Bronchial epithelial cell (primary cell): ENCODE results near the gene DDX55. TPM values are rescaled to one million over a fixed set of nuclear protein-coding genes. Genes with fewer than 3 reads are reported as not detected.
"Not testable (repeated sequence)": the region's sequence is repeated elsewhere in the genome, so short reads cannot be mapped to it uniquely, and the experiment has no call there.

ENCODE experiments used
- DNase-seq: peaks from one replicate; pipeline ENCODE4 v3.0.0-alpha.2; 2010; ENCODE audit warnings: low read depth
- FAIRE-seq: peaks from 2 replicates; lab custom pipeline; 2011; peaks lifted over from hg19 to GRCh38; lab: Jason Lieb, UNC
- H3K27me3 ChIP-seq: 2 replicates; pipeline ENCODE4 v1.5.1; 2011; ENCODE audit warnings: low read length; ENCODE audit not compliant: control insufficient read depth, insufficient read depth
- H3K36me3 ChIP-seq: 2 replicates; pipeline ENCODE4 v1.5.1; 2011; ENCODE audit warnings: low read length; ENCODE audit not compliant: control insufficient read depth, insufficient read depth
- H3K4me3 ChIP-seq: 2 replicates; pipeline ENCODE4 v1.5.1; 2011; ENCODE audit warnings: mild to moderate bottlenecking, low read depth, low read length, control low read depth
- CTCF ChIP-seq: IDR thresholded peaks from 2 replicates; pipeline ENCODE4 v1.5.1; 2011; ENCODE audit warnings: mild to moderate bottlenecking, moderate library complexity, low read length, control low read depth, inconsistent platforms; ENCODE audit not compliant: insufficient read depth, severe bottlenecking
- total RNA-seq: library from RNA; depleted of rRNA; stranded (reverse); fragments of >200 nt; gene quantifications from 2 replicates; pipeline ENCODE4 v1.2.1, GENCODE V29; 2014

The DDX55 gene
- 16.5 and 23.4 TPM in 2 replicates for total RNA-seq

GRCh38 chr12:123601602-123602489, at the start of gene DDX55:
Gene DDX55 (plus strand): TSS chr12:123602099. CDS start chr12:123602149, 50 bp downstream.
- H3K4me3 ChIP-seq: peak within 1 kb of the TSS; percentile 100
- no peaks in the 10 kb centered on the region for H3K27me3 ChIP-seq
- peaks cover 11% of the 10 kb centered on the region for H3K36me3 ChIP-seq
- DNase-seq (peak; percentile 53), FAIRE-seq (no peak)
- peak; percentile 60 for TF ChIP-seq CTCF

- not testable (repeated sequence) for FAIRE-seq, H3K27me3 ChIP-seq
Measured at GRCh38 chr12:123554136-123554535, 47.8 kb upstream of the DDX55 start.

GRCh38 chr12:123554843-123555242, 47.1 kb upstream of the DDX55 start:
- not testable (repeated sequence) for H3K27me3 ChIP-seq, H3K4me3 ChIP-seq, DNase-seq, H3K36me3 ChIP-seq, FAIRE-seq

More at GRCh38 chr12:123554136-123554535, 47.8 kb upstream of the DDX55 start:
- H3K4me3 ChIP-seq, H3K36me3 ChIP-seq, DNase-seq: not testable (repeated sequence)

GRCh38 chr12:123558487-123558886, 43.4 kb upstream of the DDX55 start:
- not testable (repeated sequence) for FAIRE-seq, DNase-seq

GRCh38 chr12:123559468-123559867, 42.4 kb upstream of the DDX55 start:
- FAIRE-seq (no peak), DNase-seq (no peak)
- TF ChIP-seq CTCF: no peak
- Histone ChIP-seq H3K36me3 (no peaks in the 10 kb centered on the region), H3K27me3 (no peaks in the 10 kb centered on the region), H3K4me3 (no peak overlapping the region)

More at GRCh38 chr12:123558487-123558886, 43.4 kb upstream of the DDX55 start:
- not testable (repeated sequence) for H3K4me3 ChIP-seq, H3K27me3 ChIP-seq, H3K36me3 ChIP-seq

GRCh38 chr12:123571343-123571813, 30.5 kb upstream of the DDX55 start:
- DNase-seq (peak; percentile 79), FAIRE-seq (peak; percentile 47)
- Histone ChIP-seq H3K27me3 (no peaks in the 10 kb centered on the region), H3K36me3 (no peaks in the 10 kb centered on the region), H3K4me3 (no peak overlapping the region)
- no peak for TF ChIP-seq CTCF

- DNase-seq (no peak), FAIRE-seq (no peak)
- Histone ChIP-seq H3K27me3 (no peaks in the 10 kb centered on the region), H3K36me3 (no peaks in the 10 kb centered on the region), H3K4me3 (no peak overlapping the region)
- no peak for TF ChIP-seq CTCF
Measured at GRCh38 chr12:123572391-123572790, 29.5 kb upstream of the DDX55 start.
